GM21367 (cell line): ENCODE measurements around the gene LYPLA2.
A peak's percentile ranks its signal among the peaks of the same experiment; 100 is the strongest.

ENCODE experiments used
- ATAC-seq: cut with Tn5 transposase; IDR thresholded peaks from one replicate; pipeline ENCODE4 v1.9.1; 2021; ENCODE audit not compliant: unreplicated experiment

The LYPLA2 gene

DNA sequence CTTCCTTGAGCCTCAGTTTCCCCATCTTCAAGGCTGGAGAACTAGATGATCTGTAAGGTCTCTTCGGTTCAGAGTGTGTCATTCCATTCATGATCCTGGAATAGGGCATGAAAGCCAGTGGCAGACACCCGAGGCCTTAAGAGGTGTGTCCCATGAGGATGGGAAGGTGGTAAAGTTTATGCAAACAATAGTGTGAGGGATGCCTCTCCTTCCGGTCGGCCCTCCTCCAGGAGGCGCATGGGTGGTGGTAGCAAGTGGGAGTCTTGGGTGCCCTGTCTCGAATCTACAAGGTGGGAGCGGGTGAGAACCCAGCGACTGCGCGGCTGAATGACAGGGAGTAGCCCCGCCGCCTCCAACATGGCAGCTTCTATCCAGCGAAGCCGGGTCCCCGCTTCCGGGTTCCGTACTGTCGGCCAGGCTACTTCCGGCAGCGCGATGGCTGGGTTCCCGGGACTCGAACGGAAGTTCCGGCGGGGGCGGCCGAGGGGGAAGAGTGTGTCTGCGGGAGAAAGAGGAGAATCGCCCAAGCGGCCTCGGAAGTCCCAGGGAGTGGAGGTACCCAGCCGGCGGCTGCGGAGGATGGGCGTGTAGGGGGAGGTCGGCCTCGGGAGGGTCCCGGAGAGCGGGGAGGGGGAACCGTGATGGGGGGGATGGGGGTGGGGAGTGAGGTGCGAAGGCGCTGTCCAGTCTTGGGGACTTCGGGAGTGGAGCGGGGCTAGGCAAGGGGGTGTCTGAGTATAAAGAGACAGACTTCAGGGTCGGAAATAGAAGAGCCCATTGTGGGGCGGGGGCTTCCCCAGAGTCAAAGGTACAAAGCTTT lies at the start of gene LYPLA2:
Gene LYPLA2 (plus strand): TSS at position 450 of the 820 bp plus-strand sequence. CDS start 1,538 bp downstream, outside the sequence.
- ATAC-seq, result peak; percentile 69

GRCh38 chr1:23741609-23742008 lies 49.3 kb upstream of the LYPLA2 start:
- no peak for ATAC-seq

DNA sequence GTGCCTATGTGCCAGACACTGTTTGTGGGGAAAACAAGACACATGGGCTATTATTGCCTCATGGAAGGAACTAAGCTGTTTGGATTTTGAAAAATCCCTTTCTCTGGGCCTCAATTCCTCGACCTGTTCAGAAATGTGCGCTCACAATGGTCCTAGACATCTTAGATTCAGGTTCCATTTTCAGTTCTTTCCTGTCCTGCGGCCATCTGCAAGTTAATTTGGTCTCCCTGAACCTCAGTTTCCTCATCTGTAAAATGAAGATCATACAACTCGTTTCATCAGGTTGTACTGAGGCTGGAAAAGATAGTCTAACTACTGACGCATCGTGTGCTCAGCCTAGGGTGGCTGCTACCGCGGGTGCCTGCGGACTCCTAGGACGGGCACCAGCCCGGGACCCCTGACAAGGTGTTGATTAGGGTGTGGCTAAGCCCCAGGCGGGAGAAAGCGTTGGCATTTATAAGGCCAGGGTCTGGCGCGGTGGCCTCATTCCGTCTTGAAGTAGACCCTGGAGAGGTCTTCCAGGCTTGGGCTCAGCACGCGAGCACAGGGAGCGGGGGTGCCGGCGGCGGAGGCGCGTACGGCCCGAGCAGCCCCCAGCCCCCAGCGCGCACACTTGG lies 48.2 kb upstream of the LYPLA2 start:
- peak; percentile 15 for ATAC-seq

DNA sequence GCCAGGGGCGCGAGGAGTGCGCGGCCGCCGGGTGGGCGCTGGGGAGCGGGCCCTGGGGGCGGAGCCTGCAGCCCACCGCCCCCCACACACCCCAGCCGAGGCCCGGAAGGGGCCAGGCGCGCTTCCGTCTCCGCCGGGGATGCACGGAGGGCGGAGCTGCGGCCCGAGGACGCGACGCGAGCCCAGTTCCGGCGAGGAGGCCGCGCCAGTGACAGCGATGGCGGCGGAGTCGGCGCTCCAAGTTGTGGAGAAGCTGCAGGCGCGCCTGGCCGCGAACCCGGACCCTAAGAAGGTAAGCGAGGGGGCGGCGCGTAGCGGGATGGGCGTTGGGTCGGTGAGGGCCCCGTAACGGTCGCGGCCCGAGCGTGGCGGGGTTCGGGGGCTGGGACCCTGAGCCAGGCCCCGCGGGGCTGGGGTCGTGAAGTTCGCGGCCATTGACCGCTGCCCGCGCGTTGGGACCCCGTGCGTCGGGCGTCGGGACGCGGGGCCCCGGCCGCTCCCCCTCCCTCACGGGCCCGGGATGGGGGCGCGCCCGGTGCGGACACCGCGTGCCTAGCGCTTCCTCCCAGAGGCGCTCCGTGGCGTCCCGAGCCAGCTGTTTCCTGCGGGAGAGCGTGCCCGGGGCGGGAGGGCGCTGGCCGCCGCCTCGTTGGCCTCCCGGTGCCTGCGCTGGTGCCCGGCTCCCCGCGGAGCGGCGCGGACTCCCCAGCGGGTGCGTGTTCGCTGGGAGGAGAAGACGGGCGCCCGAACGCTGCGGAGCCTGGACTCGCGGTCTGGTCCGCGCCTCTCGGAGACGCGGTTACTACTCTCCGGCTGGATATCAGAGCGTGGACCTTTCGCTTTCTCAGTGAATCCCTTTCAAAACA lies 47.4 kb upstream of the LYPLA2 start, which contains the start of gene ELOA:
Gene ELOA (plus strand): TSS at position 185 of the 866 bp plus-strand sequence. CDS start 33 bp downstream, at position 218.
- peak; percentile 63 for ATAC-seq

- ATAC-seq, result no peak
These were observed 45.4 kb upstream of the LYPLA2 start for GRCh38 chr1:23745515-23745914.

- no peak for ATAC-seq
These were observed 42.9 kb upstream of the LYPLA2 start for GRCh38 chr1:23748016-23748415.

- ATAC-seq, result no peak
These were observed 39.7 kb upstream of the LYPLA2 start for GRCh38 chr1:23751050-23751814.

DNA sequence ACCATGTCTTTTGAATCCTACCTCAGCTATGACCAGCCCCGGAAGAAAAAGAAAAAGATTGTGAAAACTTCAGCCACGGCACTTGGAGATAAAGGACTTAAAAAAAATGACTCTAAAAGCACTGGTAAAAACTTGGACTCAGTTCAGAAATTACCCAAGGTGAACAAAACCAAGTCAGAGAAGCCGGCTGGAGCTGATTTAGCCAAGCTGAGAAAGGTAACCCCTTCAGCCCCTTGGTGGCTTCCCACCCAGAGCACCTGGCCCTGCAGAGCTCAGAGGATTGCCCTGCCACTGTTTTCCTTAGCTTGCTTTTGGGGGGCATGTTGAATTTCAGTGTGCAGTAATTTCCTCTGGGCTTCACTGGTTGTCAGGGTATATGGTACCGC lies 39.1 kb upstream of the LYPLA2 start:
- no peak for ATAC-seq

DNA sequence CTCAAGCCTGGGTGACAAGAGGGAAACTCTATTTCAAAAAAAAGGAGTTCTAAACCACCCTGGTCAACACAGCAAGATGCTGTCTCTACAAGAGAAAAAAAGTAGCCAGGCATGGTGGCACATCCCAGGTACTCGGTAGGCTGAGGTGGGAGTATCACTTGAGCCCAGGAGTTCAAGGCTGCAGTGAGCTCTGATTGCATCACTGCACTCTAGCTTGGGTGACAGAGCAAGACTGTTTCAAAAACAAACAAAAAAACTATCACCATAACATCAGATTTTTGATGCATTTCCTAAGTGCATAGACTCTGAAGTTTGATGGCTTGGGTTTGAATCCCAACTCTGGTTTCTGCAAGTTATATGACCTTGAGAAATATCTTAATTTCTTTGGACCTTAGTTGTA lies 38.0 kb upstream of the LYPLA2 start:
- no peak for ATAC-seq

DNA sequence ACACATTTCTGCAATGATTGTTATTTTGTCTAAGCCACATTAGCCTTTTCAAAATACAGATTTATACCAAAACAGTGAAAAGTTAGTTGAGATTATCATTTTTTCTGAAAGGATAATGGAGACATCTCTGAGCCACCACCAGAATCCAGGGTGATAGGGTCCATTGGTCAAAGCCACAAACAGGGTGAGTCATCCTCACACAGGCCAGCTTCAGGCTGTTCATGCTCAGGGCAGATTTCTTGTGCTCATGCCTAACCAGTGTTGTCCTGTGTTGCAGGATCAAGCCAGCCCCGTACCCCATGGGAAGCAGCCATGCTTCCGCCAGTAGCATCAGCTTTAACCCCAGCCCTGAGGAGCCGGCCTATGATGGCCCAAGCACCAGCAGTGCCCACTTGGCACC lies 34.3 kb upstream of the LYPLA2 start:
- no peak for ATAC-seq

- no peak for ATAC-seq
These were observed 33.1 kb upstream of the LYPLA2 start for GRCh38 chr1:23757812-23758211.

GRCh38 chr1:23759277-23759676 lies 31.7 kb upstream of the LYPLA2 start:
- no peak for ATAC-seq

GRCh38 chr1:23763041-23763577 lies 27.8 kb upstream of the LYPLA2 start:
- ATAC-seq, result no peak

DNA sequence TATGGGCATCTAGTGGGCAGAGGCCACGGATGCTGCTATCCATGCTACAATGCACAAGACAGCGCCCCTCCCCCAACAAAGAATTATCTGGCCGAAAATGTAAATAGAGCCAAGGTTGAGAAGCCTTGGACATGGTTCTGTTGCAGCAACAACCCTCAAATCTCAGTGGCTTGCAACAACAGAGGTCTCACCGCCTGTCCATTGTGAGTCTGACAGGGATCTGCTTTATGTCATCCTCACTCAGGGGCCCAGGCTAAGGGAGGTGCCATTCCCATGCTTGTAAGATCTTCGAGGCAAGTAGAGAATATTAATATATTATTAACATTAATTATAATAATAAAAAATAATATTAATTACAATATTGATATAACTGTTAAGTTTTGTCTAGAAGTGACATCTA lies 22.2 kb upstream of the LYPLA2 start:
- ATAC-seq, result no peak

- no peak for ATAC-seq
These were observed 18.7 kb upstream of the LYPLA2 start for GRCh38 chr1:23772049-23772853.

DNA sequence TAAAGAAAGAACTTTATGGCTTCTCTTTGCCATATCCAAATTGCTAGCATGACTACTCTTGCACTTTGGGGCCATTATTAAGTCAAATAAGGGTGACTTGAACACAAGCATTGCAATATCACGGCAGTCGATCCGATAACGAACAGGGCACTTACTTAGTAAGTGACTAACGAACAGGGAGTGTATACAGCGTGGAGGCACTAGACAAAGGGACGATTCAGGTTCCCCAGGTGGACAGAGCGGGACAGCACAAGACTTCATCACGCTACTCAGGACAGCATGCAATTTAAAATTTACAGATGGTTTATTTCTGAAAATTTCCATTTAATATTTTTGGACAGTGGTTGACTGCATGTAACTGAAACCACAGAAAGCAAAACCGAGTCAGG lies 18.1 kb upstream of the LYPLA2 start:
- no peak for ATAC-seq

DNA sequence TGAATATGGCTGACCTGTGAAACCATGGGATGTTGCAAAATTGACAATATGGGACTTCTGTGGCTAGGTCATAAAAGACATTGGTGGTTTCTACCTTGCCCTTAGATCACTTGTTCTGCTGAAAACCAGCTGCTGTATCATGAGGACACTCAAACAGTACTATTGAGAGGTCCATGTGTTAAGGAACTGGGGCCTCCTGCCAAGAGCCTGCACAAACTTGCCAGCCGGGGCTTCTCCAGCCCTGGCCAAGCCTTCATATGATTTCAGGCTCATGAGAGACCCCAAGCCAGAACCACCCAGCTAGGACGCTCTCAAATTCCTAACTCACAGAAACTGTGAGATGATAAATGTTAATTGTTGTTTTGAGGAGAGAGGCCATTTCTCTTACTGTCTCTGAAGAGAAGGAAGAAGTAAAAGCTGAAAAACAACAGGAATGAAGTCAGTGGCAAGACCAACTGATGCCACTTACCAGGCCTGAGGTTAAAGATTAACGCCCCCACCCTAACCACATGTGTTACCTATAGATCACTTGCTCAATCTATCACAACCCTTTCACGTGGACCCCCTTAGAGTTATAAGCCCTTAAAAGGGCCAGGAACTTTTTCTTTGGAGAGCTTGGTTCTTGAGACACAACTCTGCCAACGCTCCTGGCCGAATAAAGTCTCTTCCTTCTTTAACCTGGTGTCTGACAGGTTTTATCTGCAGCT lies 16.6 kb upstream of the LYPLA2 start:
- no peak for ATAC-seq

DNA sequence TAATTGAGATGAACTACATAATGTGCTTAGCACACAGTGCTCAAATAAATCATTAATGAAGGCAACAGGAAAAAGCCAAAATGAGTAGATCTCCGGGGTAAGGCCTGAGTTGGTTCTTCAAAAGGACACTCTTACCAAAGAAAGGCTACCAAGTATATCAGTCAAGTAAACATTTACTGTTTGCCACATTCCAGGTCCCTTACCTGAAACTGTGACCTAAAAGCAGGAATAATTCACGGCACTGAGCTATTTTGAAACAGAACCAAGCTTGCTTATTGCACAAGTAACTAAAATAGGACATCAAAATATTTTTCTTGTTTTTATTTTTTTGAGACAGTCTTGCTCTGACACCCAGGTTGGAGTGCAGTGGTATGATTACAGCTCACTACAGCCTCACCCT lies 14.7 kb upstream of the LYPLA2 start:
- no peak for ATAC-seq
